ENCODE measurements around the gene NCAPD3. TPM values are rescaled to one million over a fixed set of nuclear protein-coding genes. Genes with fewer than 3 reads are reported as not detected.

NCAPD3 gene
- total RNA-seq, 1 experiment from 2014 or later: 63.0 TPM

- TF ChIP-seq STAT6 (CRISPR knock-in tag; conservative IDR thresholded peaks at IDR 0.05; ENCODE audit: low read depth) (no peak), GRHL2 (CRISPR knock-in tag; IDR thresholded peaks at IDR 0.05; ENCODE audit: insufficient replicate concordance, severe bottlenecking) (no peak), JUN (CRISPR knock-in tag; IDR thresholded peaks at IDR 0.05) (no peak), MXD4 (CRISPR knock-in tag; IDR thresholded peaks at IDR 0.05; ENCODE audit: borderline replicate concordance) (no peak), FOXJ3 (CRISPR knock-in tag; IDR thresholded peaks at IDR 0.05; ENCODE audit: borderline replicate concordance) (no peak), IRF2 (CRISPR knock-in tag; IDR thresholded peaks at IDR 0.05; ENCODE audit: borderline replicate concordance, low read depth) (no peak), GTF2I (CRISPR knock-in tag; conservative IDR thresholded peaks at IDR 0.05) (no peak), FOXK1 (CRISPR knock-in tag; IDR thresholded peaks at IDR 0.05) (no peak), ZNF396 (CRISPR knock-in tag; IDR thresholded peaks at IDR 0.05; ENCODE audit: borderline replicate concordance) (no peak)
- TF ChIP-seq, protein P1, sequence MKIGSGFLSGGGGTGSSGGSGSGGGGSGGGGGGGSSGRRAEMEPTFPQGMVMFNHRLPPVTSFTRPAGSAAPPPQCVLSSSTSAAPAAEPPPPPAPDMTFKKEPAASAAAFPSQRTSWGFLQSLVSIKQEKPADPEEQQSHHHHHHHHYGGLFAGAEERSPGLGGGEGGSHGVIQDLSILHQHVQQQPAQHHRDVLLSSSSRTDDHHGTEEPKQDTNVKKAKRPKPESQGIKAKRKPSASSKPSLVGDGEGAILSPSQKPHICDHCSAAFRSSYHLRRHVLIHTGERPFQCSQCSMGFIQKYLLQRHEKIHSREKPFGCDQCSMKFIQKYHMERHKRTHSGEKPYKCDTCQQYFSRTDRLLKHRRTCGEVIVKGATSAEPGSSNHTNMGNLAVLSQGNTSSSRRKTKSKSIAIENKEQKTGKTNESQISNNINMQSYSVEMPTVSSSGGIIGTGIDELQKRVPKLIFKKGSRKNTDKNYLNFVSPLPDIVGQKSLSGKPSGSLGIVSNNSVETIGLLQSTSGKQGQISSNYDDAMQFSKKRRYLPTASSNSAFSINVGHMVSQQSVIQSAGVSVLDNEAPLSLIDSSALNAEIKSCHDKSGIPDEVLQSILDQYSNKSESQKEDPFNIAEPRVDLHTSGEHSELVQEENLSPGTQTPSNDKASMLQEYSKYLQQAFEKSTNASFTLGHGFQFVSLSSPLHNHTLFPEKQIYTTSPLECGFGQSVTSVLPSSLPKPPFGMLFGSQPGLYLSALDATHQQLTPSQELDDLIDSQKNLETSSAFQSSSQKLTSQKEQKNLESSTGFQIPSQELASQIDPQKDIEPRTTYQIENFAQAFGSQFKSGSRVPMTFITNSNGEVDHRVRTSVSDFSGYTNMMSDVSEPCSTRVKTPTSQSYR (CRISPR knock-in tag; IDR thresholded peaks at IDR 0.05): no peak
- TF ChIP-seq, protein P2, sequence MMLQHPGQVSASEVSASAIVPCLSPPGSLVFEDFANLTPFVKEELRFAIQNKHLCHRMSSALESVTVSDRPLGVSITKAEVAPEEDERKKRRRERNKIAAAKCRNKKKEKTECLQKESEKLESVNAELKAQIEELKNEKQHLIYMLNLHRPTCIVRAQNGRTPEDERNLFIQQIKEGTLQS (CRISPR knock-in tag; conservative IDR thresholded peaks at IDR 0.05): no peak
- TF ChIP-seq, protein P3, sequence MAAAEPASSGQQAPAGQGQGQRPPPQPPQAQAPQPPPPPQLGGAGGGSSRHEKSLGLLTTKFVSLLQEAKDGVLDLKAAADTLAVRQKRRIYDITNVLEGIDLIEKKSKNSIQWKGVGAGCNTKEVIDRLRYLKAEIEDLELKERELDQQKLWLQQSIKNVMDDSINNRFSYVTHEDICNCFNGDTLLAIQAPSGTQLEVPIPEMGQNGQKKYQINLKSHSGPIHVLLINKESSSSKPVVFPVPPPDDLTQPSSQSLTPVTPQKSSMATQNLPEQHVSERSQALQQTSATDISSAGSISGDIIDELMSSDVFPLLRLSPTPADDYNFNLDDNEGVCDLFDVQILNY (CRISPR knock-in tag; IDR thresholded peaks at IDR 0.05): no peak
- TF ChIP-seq, protein P4, sequence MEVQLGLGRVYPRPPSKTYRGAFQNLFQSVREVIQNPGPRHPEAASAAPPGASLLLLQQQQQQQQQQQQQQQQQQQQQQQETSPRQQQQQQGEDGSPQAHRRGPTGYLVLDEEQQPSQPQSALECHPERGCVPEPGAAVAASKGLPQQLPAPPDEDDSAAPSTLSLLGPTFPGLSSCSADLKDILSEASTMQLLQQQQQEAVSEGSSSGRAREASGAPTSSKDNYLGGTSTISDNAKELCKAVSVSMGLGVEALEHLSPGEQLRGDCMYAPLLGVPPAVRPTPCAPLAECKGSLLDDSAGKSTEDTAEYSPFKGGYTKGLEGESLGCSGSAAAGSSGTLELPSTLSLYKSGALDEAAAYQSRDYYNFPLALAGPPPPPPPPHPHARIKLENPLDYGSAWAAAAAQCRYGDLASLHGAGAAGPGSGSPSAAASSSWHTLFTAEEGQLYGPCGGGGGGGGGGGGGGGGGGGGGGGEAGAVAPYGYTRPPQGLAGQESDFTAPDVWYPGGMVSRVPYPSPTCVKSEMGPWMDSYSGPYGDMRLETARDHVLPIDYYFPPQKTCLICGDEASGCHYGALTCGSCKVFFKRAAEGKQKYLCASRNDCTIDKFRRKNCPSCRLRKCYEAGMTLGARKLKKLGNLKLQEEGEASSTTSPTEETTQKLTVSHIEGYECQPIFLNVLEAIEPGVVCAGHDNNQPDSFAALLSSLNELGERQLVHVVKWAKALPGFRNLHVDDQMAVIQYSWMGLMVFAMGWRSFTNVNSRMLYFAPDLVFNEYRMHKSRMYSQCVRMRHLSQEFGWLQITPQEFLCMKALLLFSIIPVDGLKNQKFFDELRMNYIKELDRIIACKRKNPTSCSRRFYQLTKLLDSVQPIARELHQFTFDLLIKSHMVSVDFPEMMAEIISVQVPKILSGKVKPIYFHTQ (CRISPR knock-in tag; IDR thresholded peaks at IDR 0.05): no peak
Observed at GRCh38 chr11:134158023-134158422, 65.7 kb downstream of the NCAPD3 start (continued).

DNA sequence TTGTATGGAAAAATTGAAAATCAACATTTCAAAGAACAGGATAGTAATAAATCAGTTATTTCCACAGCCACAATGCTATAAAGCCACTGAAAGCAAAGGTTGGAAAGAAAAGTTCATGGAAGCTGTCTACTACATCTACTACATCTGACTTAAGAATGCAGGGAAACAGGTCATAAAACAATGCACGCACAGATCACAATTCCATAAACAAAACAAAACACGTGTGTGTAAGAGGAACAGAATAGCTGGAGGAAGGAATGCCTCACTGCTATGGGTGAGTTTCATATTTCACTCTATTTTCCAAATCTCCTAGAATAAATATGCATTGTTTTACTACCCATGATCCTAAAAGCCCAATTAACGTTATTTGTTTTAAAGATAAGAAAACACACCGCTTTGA, 66.3 kb downstream of the NCAPD3 start:
- Mint-ChIP-seq H3K4me1 (no peaks in the 10 kb centered on the region), H3K27ac (no peak overlapping the region), H3K27me3 (ENCODE audit: low read depth) (peaks cover 2% of the 10 kb centered on the region; the same call in 1 of the 2 replicates), H3K36me3 (peaks cover 90% of the 10 kb centered on the region), H3K4me3 (no peak overlapping the region), H3K9me3 (peaks cover 15% of the 10 kb centered on the region)
- ATAC-seq (no peak), DNase-seq (ENCODE audit: low spot score) (no peak)
- POLR2A ChIA-PET: no interaction called here
- CTCF ChIA-PET: no interaction called here
- no peak for TF ChIP-seq STAT6 (CRISPR knock-in tag; conservative IDR thresholded peaks at IDR 0.05; ENCODE audit: low read depth)
- TF ChIP-seq, protein P5, sequence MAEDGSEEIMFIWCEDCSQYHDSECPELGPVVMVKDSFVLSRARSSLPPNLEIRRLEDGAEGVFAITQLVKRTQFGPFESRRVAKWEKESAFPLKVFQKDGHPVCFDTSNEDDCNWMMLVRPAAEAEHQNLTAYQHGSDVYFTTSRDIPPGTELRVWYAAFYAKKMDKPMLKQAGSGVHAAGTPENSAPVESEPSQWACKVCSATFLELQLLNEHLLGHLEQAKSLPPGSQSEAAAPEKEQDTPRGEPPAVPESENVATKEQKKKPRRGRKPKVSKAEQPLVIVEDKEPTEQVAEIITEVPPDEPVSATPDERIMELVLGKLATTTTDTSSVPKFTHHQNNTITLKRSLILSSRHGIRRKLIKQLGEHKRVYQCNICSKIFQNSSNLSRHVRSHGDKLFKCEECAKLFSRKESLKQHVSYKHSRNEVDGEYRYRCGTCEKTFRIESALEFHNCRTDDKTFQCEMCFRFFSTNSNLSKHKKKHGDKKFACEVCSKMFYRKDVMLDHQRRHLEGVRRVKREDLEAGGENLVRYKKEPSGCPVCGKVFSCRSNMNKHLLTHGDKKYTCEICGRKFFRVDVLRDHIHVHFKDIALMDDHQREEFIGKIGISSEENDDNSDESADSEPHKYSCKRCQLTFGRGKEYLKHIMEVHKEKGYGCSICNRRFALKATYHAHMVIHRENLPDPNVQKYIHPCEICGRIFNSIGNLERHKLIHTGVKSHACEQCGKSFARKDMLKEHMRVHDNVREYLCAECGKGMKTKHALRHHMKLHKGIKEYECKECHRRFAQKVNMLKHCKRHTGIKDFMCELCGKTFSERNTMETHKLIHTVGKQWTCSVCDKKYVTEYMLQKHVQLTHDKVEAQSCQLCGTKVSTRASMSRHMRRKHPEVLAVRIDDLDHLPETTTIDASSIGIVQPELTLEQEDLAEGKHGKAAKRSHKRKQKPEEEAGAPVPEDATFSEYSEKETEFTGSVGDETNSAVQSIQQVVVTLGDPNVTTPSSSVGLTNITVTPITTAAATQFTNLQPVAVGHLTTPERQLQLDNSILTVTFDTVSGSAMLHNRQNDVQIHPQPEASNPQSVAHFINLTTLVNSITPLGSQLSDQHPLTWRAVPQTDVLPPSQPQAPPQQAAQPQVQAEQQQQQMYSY (CRISPR knock-in tag; IDR thresholded peaks at IDR 0.05): no peak
- TF ChIP-seq SMAD4 (CRISPR knock-in tag; IDR thresholded peaks at IDR 0.05): no peak
- no peak for TF ChIP-seq ZSCAN18 (CRISPR knock-in tag; IDR thresholded peaks at IDR 0.05)
